IPS-18a (cell line): ENCODE measurements around the gene PIK3C2G.

Experiments
- H3K27ac ChIP-seq: one replicate; pipeline ENCODE4 v1.5.1; 2013; ENCODE audit warnings: low read length
- H3K27me3 ChIP-seq: one replicate; pipeline ENCODE4 v1.6.1; 2013; ENCODE audit warnings: mild to moderate bottlenecking, low read length; ENCODE audit not compliant: control insufficient read depth, insufficient read depth
- H3K36me3 ChIP-seq: one replicate; pipeline ENCODE4 v1.6.1; 2013; ENCODE audit warnings: low read depth, low read length; ENCODE audit not compliant: control insufficient read depth
- H3K4me1 ChIP-seq: one replicate; pipeline ENCODE4 v1.6.1; 2013; ENCODE audit warnings: low read depth, low read length; ENCODE audit not compliant: control insufficient read depth
- H3K4me3 ChIP-seq: one replicate; pipeline ENCODE4 v1.5.1; 2013; ENCODE audit warnings: low read length
- H3K9ac ChIP-seq: one replicate; pipeline ENCODE4 v1.6.1; 2013; ENCODE audit warnings: mild to moderate bottlenecking, low read length, moderate library complexity
- H3K9me3 ChIP-seq: one replicate; pipeline ENCODE4 v1.6.1; 2013; ENCODE audit warnings: low read depth, low read length; ENCODE audit not compliant: control insufficient read depth

PIK3C2G gene

GRCh38 chr12:18696971-18697602 is 435.8 kb downstream of the PIK3C2G start:
- peaks cover 4% of the 10 kb centered on the region for H3K4me1 ChIP-seq
- no peak overlapping the region for H3K9ac ChIP-seq
- no peaks in the 10 kb centered on the region for H3K9me3 ChIP-seq
- H3K27me3 ChIP-seq = no peaks in the 10 kb centered on the region
- no peak overlapping the region for H3K4me3 ChIP-seq
- no peak overlapping the region for H3K27ac ChIP-seq
- no peaks in the 10 kb centered on the region for H3K36me3 ChIP-seq
